Activated naive CD4-positive, alpha-beta T cell treated with anti-CD3 and anti-CD28 coated beads, Interleukin-2, amount 50 U/mL, for 24 hours (primary cell): Measurements from ENCODE around the gene EPYC.

Source experiments
- H3K27ac Mint-ChIP-seq: one replicate; pipeline ENCODE4 v1.8.0; 2021; ENCODE audit warnings: mild to moderate bottlenecking, mixed read lengths
- H3K27me3 Mint-ChIP-seq: one replicate; pipeline ENCODE4 v1.8.0; 2021; ENCODE audit warnings: mixed read lengths
- H3K36me3 Mint-ChIP-seq: one replicate; pipeline ENCODE4 v1.8.0; 2021; ENCODE audit warnings: mixed read lengths
- H3K4me1 Mint-ChIP-seq: one replicate; pipeline ENCODE4 v1.8.0; 2021; ENCODE audit warnings: mixed read lengths
- H3K4me3 Mint-ChIP-seq: one replicate; pipeline ENCODE4 v1.8.0; 2021; ENCODE audit warnings: mild to moderate bottlenecking, mixed read lengths
- H3K9me3 Mint-ChIP-seq: one replicate; pipeline ENCODE4 v1.8.0; 2021; ENCODE audit warnings: mixed read lengths

EPYC gene

DNA sequence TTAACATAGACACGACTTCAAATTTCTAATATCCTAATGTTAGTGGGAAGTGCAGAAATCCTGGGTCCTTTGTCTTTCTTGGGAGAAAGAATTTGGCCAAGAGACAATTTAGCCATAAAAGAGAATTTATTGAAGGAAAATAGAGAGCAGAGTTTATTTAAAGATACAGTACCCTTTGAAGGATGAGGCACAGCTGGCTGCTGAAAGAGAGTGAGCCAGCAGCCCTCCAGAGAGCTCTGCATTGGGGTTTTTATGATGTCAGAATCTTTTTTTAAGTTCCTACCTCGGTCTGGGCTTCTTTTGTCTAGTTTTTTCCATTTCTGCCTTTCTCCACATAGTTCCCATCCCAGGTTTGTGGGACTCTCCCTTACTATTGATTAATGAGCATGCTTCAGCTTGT is 87.3 kb downstream of the EPYC start:
- H3K4me3 Mint-ChIP-seq: no peak overlapping the region
- peaks cover 6% of the 10 kb centered on the region for H3K27me3 Mint-ChIP-seq
- H3K4me1 Mint-ChIP-seq: no peaks in the 10 kb centered on the region
- H3K36me3 Mint-ChIP-seq: no peaks in the 10 kb centered on the region
- H3K27ac Mint-ChIP-seq: no peak overlapping the region
- H3K9me3 Mint-ChIP-seq: peaks cover 4% of the 10 kb centered on the region

DNA sequence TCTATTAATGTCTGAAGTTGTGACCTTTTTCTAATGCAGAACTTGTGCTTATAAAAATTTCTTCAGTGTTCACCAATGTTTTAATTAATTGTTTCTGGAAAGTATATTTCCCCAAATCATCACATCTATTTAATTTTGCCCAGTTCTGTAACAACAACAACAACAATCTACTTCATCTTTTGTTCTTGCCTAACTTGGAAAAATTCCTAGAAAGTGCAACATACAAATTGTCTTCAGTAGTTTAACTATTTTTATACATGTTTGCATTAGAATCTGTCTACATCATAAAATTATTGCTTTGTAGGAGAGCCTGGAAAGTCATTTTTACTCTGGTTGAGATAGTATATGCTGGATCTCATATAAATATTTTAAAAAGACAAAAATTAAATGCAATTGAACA is 88.3 kb downstream of the EPYC start:
- no peaks in the 10 kb centered on the region for H3K4me1 Mint-ChIP-seq
- no peak overlapping the region for H3K27ac Mint-ChIP-seq
- no peaks in the 10 kb centered on the region for H3K36me3 Mint-ChIP-seq
- no peak overlapping the region for H3K4me3 Mint-ChIP-seq
- peaks cover 4% of the 10 kb centered on the region for H3K9me3 Mint-ChIP-seq
- H3K27me3 Mint-ChIP-seq: peaks cover 6% of the 10 kb centered on the region

DNA sequence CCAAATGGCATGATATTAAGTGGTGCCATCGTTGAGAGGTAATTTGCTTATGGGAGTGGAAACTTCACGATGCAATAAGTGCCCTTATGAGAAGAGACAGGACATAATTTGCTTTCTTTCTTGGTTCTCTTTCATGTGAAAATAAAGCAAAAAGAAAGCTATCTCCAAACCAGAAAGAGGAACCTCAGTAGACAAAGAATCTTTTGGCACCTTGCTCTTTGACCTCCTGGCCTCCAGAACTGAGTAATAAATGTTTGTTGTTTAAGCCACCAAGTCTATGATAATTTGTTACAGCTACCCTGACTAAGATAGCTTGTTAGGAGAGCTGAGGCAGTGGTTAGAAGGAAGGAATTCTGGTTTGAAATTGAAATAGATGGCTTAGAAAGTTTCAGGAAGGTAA is 89.4 kb downstream of the EPYC start:
- Mint-ChIP-seq H3K27me3 (peaks cover 6% of the 10 kb centered on the region), H3K36me3 (no peaks in the 10 kb centered on the region), H3K4me3 (no peak overlapping the region), H3K9me3 (peaks cover 4% of the 10 kb centered on the region), H3K4me1 (no peaks in the 10 kb centered on the region), H3K27ac (no peak overlapping the region)
